IMR-90 (cell line): ENCODE results near the gene RUSC1. TPM values are rescaled to one million over a fixed set of nuclear protein-coding genes. Genes with fewer than 3 reads are reported as not detected.
A peak's percentile ranks its signal among the peaks of the same experiment; 100 is the strongest.
"Not testable (repeated sequence)": the region's sequence is repeated elsewhere in the genome, so short reads cannot be mapped to it uniquely, and the experiment has no call there.

ENCODE experiments used
- ATAC-seq: fragments of 200-7000 bp; cut with Tn5 transposase; 2 replicates; pipeline ENCODE4 v1.9.1; 2020; ENCODE audit warnings: low read depth, mild to moderate bottlenecking, moderate library complexity
- BruUV-seq: library from RNA; stranded (reverse); fragments of 400-500 nt; replicated peaks from 2 replicates; lab custom pipeline; 2021; lab: Mats Ljungman, UMichigan
- CTCF ChIA-PET: fragments of 300-600 bp; formaldehyde crosslinking; extraction: SDS; loops from one replicate; lab custom pipeline; 2021; ENCODE audit warnings: antibody characterized with exemption; lab: Yijun Ruan, JAX
- POLR2A ChIA-PET: fragments of 300-600 bp; sonication (Branson Sonifier 250); formaldehyde crosslinking; loops from one replicate; lab custom pipeline; 2022; ENCODE audit warnings: antibody characterized with exemption; ENCODE audit not compliant: unreplicated experiment; lab: Charles Lee
- DNase-seq: peaks from one replicate; pipeline ENCODE4 v3.0.0; 2013
- H2AFZ ChIP-seq: replicated peaks from 2 replicates; pipeline ENCODE3; 2013; ENCODE audit warnings: low read length, mild to moderate bottlenecking; ENCODE audit not compliant: poor library complexity
- H2AK5ac ChIP-seq: 2 replicates; pipeline ENCODE4 v1.6.1; 2013; ENCODE audit warnings: low read depth, low read length, inconsistent platforms
- H2AK9ac ChIP-seq: replicated peaks from 2 replicates; pipeline ENCODE3; 2013; ENCODE audit warnings: mild to moderate bottlenecking, low read depth, low read length, moderate library complexity; ENCODE audit not compliant: poor library complexity
- H2BK120ac ChIP-seq: 2 replicates; pipeline ENCODE4 v1.6.1; 2013; ENCODE audit warnings: low read depth, low read length, inconsistent platforms
- H2BK15ac ChIP-seq: 3 replicates; pipeline ENCODE4 v1.6.1; 2013; ENCODE audit warnings: low read depth, low read length, inconsistent platforms
- H2BK20ac ChIP-seq: 2 replicates; pipeline ENCODE4 v1.6.1; 2013; ENCODE audit warnings: low read depth, mild to moderate bottlenecking, inconsistent platforms, low read length, moderate library complexity
- H2BK5ac ChIP-seq: 2 replicates; pipeline ENCODE4 v1.6.1; 2013; ENCODE audit warnings: mild to moderate bottlenecking, low read depth, low read length, inconsistent platforms; ENCODE audit not compliant: poor library complexity, severe bottlenecking
- H3K14ac ChIP-seq: replicated peaks from 2 replicates; pipeline ENCODE4 v1.6.1; 2013; ENCODE audit warnings: low read depth, low read length, inconsistent platforms
- H3K18ac ChIP-seq: 2 replicates; pipeline ENCODE4 v1.6.1; 2013; ENCODE audit warnings: low read depth, low read length, control low read depth
- H3K23ac ChIP-seq: 2 replicates; pipeline ENCODE4 v1.6.1; 2013; ENCODE audit warnings: low read depth, low read length, inconsistent platforms
- H3K27ac ChIP-seq: 2 replicates; pipeline ENCODE4 v1.5.1; 2013; ENCODE audit warnings: mild to moderate bottlenecking, control low read depth, low read length; ENCODE audit not compliant: insufficient read depth
- H3K27me3 ChIP-seq: 2 replicates; pipeline ENCODE4 v1.6.1; 2013; ENCODE audit warnings: low read length; ENCODE audit not compliant: control insufficient read depth, insufficient read depth
- H3K36me3 ChIP-seq: 2 replicates; pipeline ENCODE4 v1.6.1; 2013; ENCODE audit warnings: low read length, mixed read lengths; ENCODE audit not compliant: control insufficient read depth, insufficient read depth
- H3K4ac ChIP-seq: 2 replicates; pipeline ENCODE4 v1.6.1; 2013; ENCODE audit warnings: low read depth, low read length, inconsistent platforms
- H3K4me1 ChIP-seq: 2 replicates; pipeline ENCODE4 v1.6.1; 2013; ENCODE audit warnings: low read length, mixed read lengths; ENCODE audit not compliant: control insufficient read depth, insufficient read depth
- H3K4me2 ChIP-seq: 2 replicates; pipeline ENCODE4 v1.6.1; 2013; ENCODE audit warnings: low read depth, mild to moderate bottlenecking, control low read depth, low read length, moderate library complexity
- H3K4me3 ChIP-seq: 2 replicates; pipeline ENCODE4 v1.5.1; 2013; ENCODE audit warnings: low read depth, mild to moderate bottlenecking, control low read depth, low read length, moderate library complexity; ENCODE audit not compliant: insufficient read depth
- H3K56ac ChIP-seq: 2 replicates; pipeline ENCODE4 v1.6.1; 2013; ENCODE audit warnings: low read length, inconsistent platforms; ENCODE audit not compliant: insufficient read depth; ENCODE audit errors: extremely low read depth
- H3K79me1 ChIP-seq, 2 experiments: 2 replicates each; pipeline ENCODE4 v1.6.1; 2013; ENCODE audit warnings: low read length in 2 of 2, inconsistent platforms in 1 of 2, low read depth in 1 of 2
- H3K9ac ChIP-seq: 2 replicates; pipeline ENCODE4 v1.6.1; 2013; ENCODE audit warnings: low read depth, low read length, control low read depth
- H3K9me1 ChIP-seq: 2 replicates; pipeline ENCODE4 v1.6.1; 2013; ENCODE audit warnings: low read length, inconsistent platforms; ENCODE audit not compliant: insufficient read depth
- H3K9me3 ChIP-seq: 2 replicates; pipeline ENCODE4 v1.6.1; 2013; ENCODE audit warnings: low read length; ENCODE audit not compliant: control insufficient read depth, insufficient read depth
- H4K20me1 ChIP-seq: 2 replicates; pipeline ENCODE4 v1.6.1; 2013; ENCODE audit warnings: low read length, inconsistent platforms; ENCODE audit not compliant: insufficient read depth
- H4K5ac ChIP-seq: 2 replicates; pipeline ENCODE4 v1.6.1; 2013; ENCODE audit warnings: mild to moderate bottlenecking, low read depth, low read length, control low read depth
- H4K8ac ChIP-seq, 2 experiments: 2 replicates each; pipeline ENCODE4 v1.6.1; 2013; ENCODE audit warnings: low read depth in 2 of 2, low read length in 2 of 2, control low read depth in 1 of 2, inconsistent platforms in 1 of 2
- H4K91ac ChIP-seq: 2 replicates; pipeline ENCODE4 v1.6.1; 2013; ENCODE audit warnings: low read depth, low read length, inconsistent platforms; ENCODE audit not compliant: insufficient read depth
- CEBPB ChIP-seq: IDR thresholded peaks from 2 replicates; pipeline ENCODE4 v1.6.1; 2012; ENCODE audit warnings: low read depth, low read length, improper control_type of control experiment
- WGBS, 2 experiments: methylation state at CpG; one replicate each; pipeline versions ENCODE4 v1.1.5 to v1.1.7; 2013; ENCODE audit warnings: missing lambda C conversion rate in 2 of 2; ENCODE audit not compliant: insufficient read length in 1 of 2; ENCODE audit errors: extremely low coverage in 2 of 2; 5-methylcytosine and 5-hydroxymethylcytosine counted together
- dilution Hi-C: fragments of 300-500 bp; cut with HindIII; formaldehyde crosslinking; loops from one replicate; pipeline ENCODE4 v1.14.3; 2018; ENCODE audit warnings: low sequenced_read_pairs; ENCODE audit not compliant: unreplicated experiment
- in situ Hi-C: fragments of 300-500 bp; cut with MboI; formaldehyde crosslinking; loops from 3 replicates; pipeline ENCODE4 v1.14.3; 2019; ENCODE audit warnings: low sequenced_read_pairs, inconsistent platforms, mixed read lengths
- intact Hi-C: fragments of 100-400 bp; cut with micrococcal nuclease; formaldehyde crosslinking; loops from 2 replicates; pipeline ENCODE4 v1.10.0; 2022
- polyA plus RNA-seq, 3 experiments: library from polyadenylated mRNA; depleted of rRNA; stranded (reverse); fragments of >200 nt; gene quantifications; 2 replicates each; pipeline ENCODE4 v1.2.3, GENCODE V29; 2012; ENCODE audit warnings: low replicate concordance in 1 of 3
- total RNA-seq: library from RNA; depleted of rRNA; stranded (reverse); fragments of >200 nt; gene quantifications from 2 replicates; pipeline ENCODE4 v1.2.3, GENCODE V29; 2012

The RUSC1 gene
- total and polyA plus RNA-seq, 2 of the 4 experiments (the other 2 are of a cell fraction), result 4.1 to 31.4 TPM

DNA sequence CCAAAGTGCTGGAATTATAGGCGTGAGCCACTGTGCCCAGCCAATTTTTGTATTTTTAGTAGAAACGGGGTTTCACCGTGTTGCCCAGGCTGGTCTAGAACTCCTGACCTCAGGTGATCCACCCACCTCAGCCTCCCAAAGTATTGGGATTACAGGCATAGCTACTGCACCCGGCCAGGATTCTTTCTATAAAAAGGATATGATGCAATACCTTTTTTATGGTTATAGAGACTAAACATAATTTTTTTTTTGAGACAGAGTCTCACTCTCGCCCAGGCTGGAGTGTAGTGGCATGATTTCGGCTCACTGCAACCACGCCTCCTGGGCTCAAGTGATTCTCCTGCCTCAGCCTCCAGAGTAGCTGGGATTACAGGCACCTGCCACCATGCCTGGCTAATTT lies 8.2 kb downstream of the RUSC1 start:
- H2BK5ac ChIP-seq, dilution Hi-C loops, H3K4ac ChIP-seq, H2AK9ac ChIP-seq, H3K4me2 ChIP-seq, H3K56ac ChIP-seq, H3K27ac ChIP-seq, in situ Hi-C loops, H3K9me3 ChIP-seq, H2AFZ ChIP-seq, CTCF ChIA-PET, H4K5ac ChIP-seq, H3K27me3 ChIP-seq, H3K9ac ChIP-seq, H2AK5ac ChIP-seq, H3K18ac ChIP-seq, H3K4me3 ChIP-seq, H2BK20ac ChIP-seq, H2BK15ac ChIP-seq, DNase-seq, H2BK120ac ChIP-seq, H4K91ac ChIP-seq, H3K23ac ChIP-seq, BruUV-seq, H3K14ac ChIP-seq, H4K8ac ChIP-seq, H3K4me1 ChIP-seq, ATAC-seq: not testable (repeated sequence)
- Histone ChIP-seq H3K79me1 (peaks cover 16 to 37% of the 10 kb centered on the region in 2 experiments), H4K20me1 (peaks cover 28% of the 10 kb centered on the region), H3K36me3 (peaks cover 34% of the 10 kb centered on the region), H3K9me1 (peaks cover 13% of the 10 kb centered on the region; the same call in 1 of the 2 replicates)
- 100% methylated on average over 2 of the region's 7 CpGs; no CpG with 5 or more reads in 1 of the 2 experiments for WGBS, 2 experiments
- POLR2A ChIA-PET, result interaction anchor here (0.6 kb wide), 1 partner anchor 173 kb away, joined by 3 read pairs; no protein-coding TSS in a partner anchor
- intact Hi-C loops, result loop anchor here (10.0 kb wide), 1 partner anchor 124 kb away; the partner anchor contains the start of genes MTX1 and THBS3
- peak; percentile 72 for TF ChIP-seq CEBPB
